HCT116 (cell line): Measurements from ENCODE around the gene SPRR4. TPM values are rescaled to one million over a fixed set of nuclear protein-coding genes. Genes with fewer than 3 reads are reported as not detected.

Experiments used
- ATAC-seq: fragments of 200-7000 bp; cut with Tn5 transposase; 2 replicates; pipeline ENCODE4 v1.9.1; 2020; ENCODE audit warnings: mild to moderate bottlenecking, moderate library complexity
- BruUV-seq: library from RNA; stranded (reverse); fragments of 400-500 nt; replicated peaks from 2 replicates; lab custom pipeline; 2021; lab: Mats Ljungman, UMichigan
- CTCF ChIA-PET: fragments of 300-600 bp; sonication (Branson Sonifier 250); formaldehyde crosslinking; loops from one replicate; lab custom pipeline; 2021; ENCODE audit warnings: antibody characterized with exemption; lab: Charles Lee
- POLR2A ChIA-PET: fragments of 300-600, 350-600 bp; sonication (Branson Sonifier 250); formaldehyde crosslinking; loops from one replicate; lab custom pipeline; 2021; ENCODE audit warnings: antibody characterized with exemption; lab: Charles Lee
- RAD21 ChIA-PET, 2 experiments: fragments of 300-600 bp; sonication (Branson Sonifier 250); formaldehyde crosslinking; loops; one replicate each; lab custom pipeline; 2023; ENCODE audit warnings: low total read pairs in 2 of 2; ENCODE audit not compliant: uncharacterized antibody in 2 of 2, unreplicated experiment in 2 of 2, low non-redundant PET in 1 of 2; lab: Charles Lee
- DNase-seq: peaks from one replicate; pipeline ENCODE4 v3.0.0-alpha.2; 2010; ENCODE audit warnings: low read depth, low spot score
- H2AFZ ChIP-seq: fragments of 200-600 bp; shearing (Covaris generic), sonication (generic); 2 replicates; pipeline ENCODE4 v1.6.1; 2017; ENCODE audit warnings: low read depth, mixed run types, mixed read lengths, antibody characterized with exemption, low read length; ENCODE audit not compliant: poor library complexity, severe bottlenecking
- H3K27ac ChIP-seq: 2 replicates; pipeline ENCODE4 v1.5.1; 2012; ENCODE audit warnings: low read depth, low read length
- H3K27me3 ChIP-seq: fragments of 200-600 bp; sonication (generic); 2 replicates; pipeline ENCODE4 v1.6.1; 2016; ENCODE audit warnings: mixed run types, low read length, mixed read lengths; ENCODE audit not compliant: insufficient read depth
- H3K36me3 ChIP-seq, 2 experiments: fragments of 200-500 bp in 1 of 2; fragments of 200-600 bp in 1 of 2; sonication (Bioruptor generic) in 1 of 2; sonication (generic) in 1 of 2; 2 replicates each; pipeline versions ENCODE4 v1.5.1 to v1.6.1; 2014 to 2016; ENCODE audit warnings: low read length in 2 of 2, inconsistent platforms in 1 of 2, mixed read lengths in 1 of 2, mixed run types in 1 of 2; ENCODE audit not compliant: insufficient read depth in 2 of 2, control insufficient read depth in 1 of 2
- H3K4me1 ChIP-seq, 2 experiments: fragments of 200-600 bp in 1 of 2; sonication (generic) in 1 of 2; 2 replicates each; pipeline versions ENCODE4 v1.5.1 to v1.6.1; 2012 to 2017; ENCODE audit warnings: low read length in 2 of 2, inconsistent platforms in 1 of 2, mild to moderate bottlenecking in 1 of 2, mixed read lengths in 1 of 2, mixed run types in 1 of 2, moderate library complexity in 1 of 2; ENCODE audit not compliant: insufficient read depth in 2 of 2, control insufficient read depth in 1 of 2
- H3K4me2 ChIP-seq: fragments of 200-600 bp; sonication (generic); 2 replicates; pipeline ENCODE4 v1.6.1; 2017; ENCODE audit warnings: mixed run types, low read length, mixed read lengths
- H3K4me3 ChIP-seq, 2 experiments: fragments of 200-600 bp in 1 of 2; sonication (generic) in 1 of 2; replicated peaks in 1 of 2; 2 replicates each; pipeline ENCODE4 v1.5.1; 2011 to 2016; ENCODE audit warnings: low read length in 2 of 2, control low read depth in 1 of 2, low read depth in 1 of 2, mild to moderate bottlenecking in 1 of 2, mixed read lengths in 1 of 2, mixed run types in 1 of 2
- H3K79me2 ChIP-seq: fragments of 200-600 bp; sonication (generic); 2 replicates; pipeline ENCODE4 v1.6.1; 2017; ENCODE audit warnings: mild to moderate bottlenecking, mixed run types, low read length, moderate library complexity, mixed read lengths; ENCODE audit not compliant: insufficient read depth
- H3K9ac ChIP-seq: fragments of 200-600 bp; sonication (generic); 2 replicates; pipeline ENCODE4 v1.6.1; 2016; ENCODE audit warnings: low read length, mixed read lengths
- H3K9me2 ChIP-seq: fragments of 200-600 bp; sonication (generic), shearing (Covaris generic); 2 replicates; pipeline ENCODE4 v1.6.1; 2017; ENCODE audit warnings: mixed run types, mild to moderate bottlenecking, moderate library complexity; ENCODE audit not compliant: insufficient read depth
- H3K9me3 ChIP-seq, 2 experiments: fragments of 200-500 bp in 1 of 2; fragments of 200-600 bp in 1 of 2; sonication (Bioruptor generic) in 1 of 2; sonication (generic) in 1 of 2; 2 replicates each; pipeline ENCODE4 v1.6.1; 2014 to 2017; ENCODE audit warnings: low read length in 2 of 2, mixed read lengths in 2 of 2, inconsistent platforms in 1 of 2, low read depth in 1 of 2, mild to moderate bottlenecking in 1 of 2, mixed run types in 1 of 2, moderate library complexity in 1 of 2; ENCODE audit not compliant: control insufficient read depth in 1 of 2, insufficient read depth in 1 of 2
- H4K20me1 ChIP-seq: fragments of 200-600 bp; sonication (generic), shearing (Covaris generic); 2 replicates; pipeline ENCODE4 v1.6.1; 2017; ENCODE audit warnings: mixed run types, mild to moderate bottlenecking, moderate library complexity; ENCODE audit not compliant: insufficient read depth
- ATF3 ChIP-seq: IDR thresholded peaks from 2 replicates; pipeline ENCODE4 v1.6.1; 2012
- CBX3 ChIP-seq: IDR thresholded peaks from 2 replicates; pipeline ENCODE4 v1.6.1; 2012; ENCODE audit warnings: low read depth
- CEBPB ChIP-seq: IDR thresholded peaks from 2 replicates; pipeline ENCODE4 v1.6.1; 2012; ENCODE audit warnings: low read depth
- EZH2phosphoT487 ChIP-seq: fragments of 200-600 bp; IDR thresholded peaks from 2 replicates; pipeline ENCODE4 v1.6.1; 2018; ENCODE audit warnings: antibody characterized with exemption, borderline replicate concordance
- FOSL1 ChIP-seq: IDR thresholded peaks from 2 replicates; pipeline ENCODE4 v1.6.1; 2012; ENCODE audit warnings: low read depth
- REST ChIP-seq: IDR thresholded peaks from 2 replicates; pipeline ENCODE4 v1.6.1; 2012; ENCODE audit warnings: low read depth
- SIN3A ChIP-seq: IDR thresholded peaks from 2 replicates; pipeline ENCODE4 v1.6.1; 2012; ENCODE audit warnings: low read depth
- SP1 ChIP-seq: IDR thresholded peaks from 2 replicates; pipeline ENCODE4 v1.6.1; 2012; ENCODE audit warnings: low read depth
- SRF ChIP-seq: IDR thresholded peaks from 2 replicates; pipeline ENCODE4 v1.6.1; 2012; ENCODE audit warnings: low read depth
- YY1 ChIP-seq: IDR thresholded peaks from 2 replicates; pipeline ENCODE4 v1.6.1; 2011; ENCODE audit warnings: low read length, low read depth, moderate library complexity, mild to moderate bottlenecking; ENCODE audit not compliant: insufficient replicate concordance; ENCODE audit errors: extremely low read depth
- intact Hi-C: fragments of 100-400 bp; cut with micrococcal nuclease; formaldehyde crosslinking; loops from 2 replicates; pipeline ENCODE4 v1.10.0; 2022
- total RNA-seq: library from RNA; stranded (reverse); gene quantifications from one replicate; pipeline ENCODE4 v1.2.1, GENCODE V29; 2021; ENCODE audit not compliant: unreplicated experiment
- TF ChIP-seq, protein P1 (sequence below): IDR thresholded peaks from 2 replicates; pipeline ENCODE4 v1.6.1; 2011; ENCODE audit warnings: mild to moderate bottlenecking, low read length, moderate library complexity; ENCODE audit not compliant: insufficient replicate concordance; ENCODE audit errors: extremely low read depth
- TF ChIP-seq, protein P2 (sequence below), 3 experiments: fragments of 200-600 bp in 1 of 3; sonication (generic) in 1 of 3; IDR thresholded peaks in 2 of 3; conservative IDR thresholded peaks in 1 of 3; 2 replicates each; pipeline ENCODE4 v1.5.1; 2012 to 2017; ENCODE audit warnings: low read depth in 2 of 3, low read length in 2 of 3, antibody characterized with exemption in 1 of 3, borderline replicate concordance in 1 of 3, control low read depth in 1 of 3, mild to moderate bottlenecking in 1 of 3, mixed read lengths in 1 of 3, mixed run types in 1 of 3, moderate library complexity in 1 of 3; ENCODE audit not compliant: insufficient read depth in 1 of 3
- TF ChIP-seq, protein P3 (sequence below): IDR thresholded peaks from 2 replicates; pipeline ENCODE4 v1.6.1; 2012

Gene SPRR4
- total RNA-seq, 1 experiment from 2014 or later = not detected

DNA sequence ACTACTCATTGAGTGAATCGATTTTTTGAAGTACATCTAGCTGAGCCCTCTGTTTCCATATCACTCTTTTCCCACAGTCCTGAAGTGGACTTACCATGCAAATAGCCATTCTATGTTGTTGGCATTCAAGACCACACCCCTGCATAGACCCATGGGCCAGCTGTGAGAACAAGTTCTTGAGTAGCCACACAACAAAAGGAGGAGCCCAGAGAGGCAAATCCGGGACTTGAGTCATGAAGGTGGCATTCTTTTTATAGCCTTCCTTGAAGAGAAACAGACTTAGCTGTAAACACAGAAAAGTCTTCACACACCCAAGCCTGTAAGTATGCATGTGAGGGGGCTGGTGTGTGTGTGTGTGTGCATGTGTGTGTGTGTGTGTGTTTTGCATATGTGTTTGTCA, 37.3 kb upstream of the SPRR4 start:
- ATAC-seq (no peak), DNase-seq (no peak)
- Histone ChIP-seq H3K27ac (no peak overlapping the region), H3K9ac (no peak overlapping the region), H3K9me3 (no peaks in the 10 kb centered on the region), H2AFZ (no peak overlapping the region), H3K4me2 (no peak overlapping the region), H3K27me3 (peaks cover 20% of the 10 kb centered on the region), H3K9me2 (no peaks in the 10 kb centered on the region), H3K4me1 (no peaks in the 10 kb centered on the region), H4K20me1 (no peaks in the 10 kb centered on the region), H3K4me3 (no peak overlapping the region), H3K36me3 (no peaks in the 10 kb centered on the region), H3K79me2 (no peaks in the 10 kb centered on the region)
- intact Hi-C loops = no loop called here
- CTCF ChIA-PET = no interaction called here
- POLR2A ChIA-PET = no interaction called here
- TF ChIP-seq EZH2phosphoT487 = no peak
- no peak for TF ChIP-seq CEBPB
- TF ChIP-seq, protein P1, sequence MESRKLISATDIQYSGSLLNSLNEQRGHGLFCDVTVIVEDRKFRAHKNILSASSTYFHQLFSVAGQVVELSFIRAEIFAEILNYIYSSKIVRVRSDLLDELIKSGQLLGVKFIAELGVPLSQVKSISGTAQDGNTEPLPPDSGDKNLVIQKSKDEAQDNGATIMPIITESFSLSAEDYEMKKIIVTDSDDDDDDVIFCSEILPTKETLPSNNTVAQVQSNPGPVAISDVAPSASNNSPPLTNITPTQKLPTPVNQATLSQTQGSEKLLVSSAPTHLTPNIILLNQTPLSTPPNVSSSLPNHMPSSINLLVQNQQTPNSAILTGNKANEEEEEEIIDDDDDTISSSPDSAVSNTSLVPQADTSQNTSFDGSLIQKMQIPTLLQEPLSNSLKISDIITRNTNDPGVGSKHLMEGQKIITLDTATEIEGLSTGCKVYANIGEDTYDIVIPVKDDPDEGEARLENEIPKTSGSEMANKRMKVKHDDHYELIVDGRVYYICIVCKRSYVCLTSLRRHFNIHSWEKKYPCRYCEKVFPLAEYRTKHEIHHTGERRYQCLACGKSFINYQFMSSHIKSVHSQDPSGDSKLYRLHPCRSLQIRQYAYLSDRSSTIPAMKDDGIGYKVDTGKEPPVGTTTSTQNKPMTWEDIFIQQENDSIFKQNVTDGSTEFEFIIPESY = no peak
- TF ChIP-seq, protein P2, sequence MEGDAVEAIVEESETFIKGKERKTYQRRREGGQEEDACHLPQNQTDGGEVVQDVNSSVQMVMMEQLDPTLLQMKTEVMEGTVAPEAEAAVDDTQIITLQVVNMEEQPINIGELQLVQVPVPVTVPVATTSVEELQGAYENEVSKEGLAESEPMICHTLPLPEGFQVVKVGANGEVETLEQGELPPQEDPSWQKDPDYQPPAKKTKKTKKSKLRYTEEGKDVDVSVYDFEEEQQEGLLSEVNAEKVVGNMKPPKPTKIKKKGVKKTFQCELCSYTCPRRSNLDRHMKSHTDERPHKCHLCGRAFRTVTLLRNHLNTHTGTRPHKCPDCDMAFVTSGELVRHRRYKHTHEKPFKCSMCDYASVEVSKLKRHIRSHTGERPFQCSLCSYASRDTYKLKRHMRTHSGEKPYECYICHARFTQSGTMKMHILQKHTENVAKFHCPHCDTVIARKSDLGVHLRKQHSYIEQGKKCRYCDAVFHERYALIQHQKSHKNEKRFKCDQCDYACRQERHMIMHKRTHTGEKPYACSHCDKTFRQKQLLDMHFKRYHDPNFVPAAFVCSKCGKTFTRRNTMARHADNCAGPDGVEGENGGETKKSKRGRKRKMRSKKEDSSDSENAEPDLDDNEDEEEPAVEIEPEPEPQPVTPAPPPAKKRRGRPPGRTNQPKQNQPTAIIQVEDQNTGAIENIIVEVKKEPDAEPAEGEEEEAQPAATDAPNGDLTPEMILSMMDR (IDR thresholded peaks at IDR 0.05 in 2 of 3, conservative IDR thresholded peaks at IDR 0.05 in 1 of 3; ENCODE audit: borderline replicate concordance in 1 of 3, insufficient read depth in 1 of 3, low read depth in 2 of 3, low read length in 2 of 3) = no peak
- TF ChIP-seq REST = no peak
- TF ChIP-seq SP1 = no peak
- no peak for TF ChIP-seq SIN3A
- TF ChIP-seq, protein P3, sequence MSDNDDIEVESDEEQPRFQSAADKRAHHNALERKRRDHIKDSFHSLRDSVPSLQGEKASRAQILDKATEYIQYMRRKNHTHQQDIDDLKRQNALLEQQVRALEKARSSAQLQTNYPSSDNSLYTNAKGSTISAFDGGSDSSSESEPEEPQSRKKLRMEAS = no peak
- no peak for TF ChIP-seq FOSL1
- no peak for TF ChIP-seq CBX3
- no peak for TF ChIP-seq YY1
- TF ChIP-seq SRF = no peak
- no peak for TF ChIP-seq ATF3
- RAD21 ChIA-PET = no interaction called here
- BruUV-seq = no TSS peak
